Cardiac septum (tissue), 1 donor: ENCODE measurements around the gene NME9. TPM values are rescaled to one million over a fixed set of nuclear protein-coding genes. Genes with fewer than 3 reads are reported as not detected.

Experiments
- DNase-seq: peaks from one replicate; pipeline ENCODE4 v3.0.0-alpha.2; 2020; ENCODE audit warnings: low spot score
- intact Hi-C: fragments of 100-400 bp; cut with DNase I; formaldehyde crosslinking; loops from one replicate; pipeline ENCODE4 v1.14.0; 2022
- total RNA-seq: library from RNA; stranded (reverse); fragmentation: NEBNext Ultra II Directional; extraction: Animal tissue kit (Norgen Biotek cat#: 25700); gene quantifications from one replicate; pipeline ENCODE4 v1.2.1, GENCODE V29; 2021
- donor health status: DM: no; HTN: no; CAD: no.

NME9 gene
- total RNA-seq, 1 donor from 2014 or later, result not detected

DNA sequence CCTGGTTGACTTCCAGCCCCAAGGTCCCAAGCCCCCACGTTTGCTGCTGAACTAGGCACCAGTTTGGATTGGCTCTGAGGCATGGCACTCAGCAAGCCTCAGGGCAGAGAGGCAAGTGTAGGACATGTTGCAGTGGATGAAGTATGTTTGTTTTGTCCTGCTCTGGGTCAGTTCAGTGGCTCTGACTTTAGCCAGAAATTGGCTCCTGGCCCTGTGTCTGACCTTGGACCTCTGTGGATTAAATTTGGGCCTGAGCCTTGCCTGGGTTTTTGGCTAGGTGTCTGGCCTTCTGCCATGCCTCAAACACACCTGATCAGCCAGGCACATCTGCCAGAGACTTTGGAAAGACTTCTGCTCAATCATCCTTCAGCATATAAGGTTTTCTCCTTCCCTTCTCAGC lies 15.1 kb upstream of the NME9 start:
- intact Hi-C loops, result loop anchor here (5.0 kb wide), 2 partner anchors 53 to 248 kb away; partner anchors contain the start of gene CEP70
- DNase-seq, result no peak

DNA sequence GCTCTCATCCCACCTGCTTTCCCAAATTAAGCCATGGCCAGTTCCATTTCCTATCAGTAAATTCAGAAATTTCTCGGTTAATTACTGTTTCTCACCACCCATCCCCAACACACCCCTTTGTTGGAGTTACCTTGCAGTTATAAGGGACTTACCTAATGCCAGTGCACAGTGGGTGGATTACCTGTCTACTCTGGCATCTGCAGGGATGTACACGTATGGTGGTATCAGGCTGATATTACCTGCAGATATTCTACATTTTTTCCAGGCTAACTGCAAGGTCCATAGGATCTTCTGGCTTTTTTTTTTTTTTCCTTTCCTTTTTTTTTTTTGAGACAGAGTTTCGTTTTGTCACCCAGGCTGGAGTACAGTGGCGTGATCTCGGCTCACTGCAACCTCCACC lies 10.9 kb upstream of the NME9 start:
- intact Hi-C loops, result no loop called here
- no peak for DNase-seq

GRCh38 chr3:138338811-138339210 lies 9.2 kb upstream of the NME9 start:
- DNase-seq, result no peak
- intact Hi-C loops, result loop anchor here (10.0 kb wide), 2 partner anchors 154 to 576 kb away; partner anchors contain the start of gene ARMC8

GRCh38 chr3:138338244-138338643 lies 8.6 kb upstream of the NME9 start:
- intact Hi-C loops, result loop anchor here (10.0 kb wide), 2 partner anchors 153 to 577 kb away; partner anchors contain the start of gene ARMC8
- DNase-seq, result no peak

DNA sequence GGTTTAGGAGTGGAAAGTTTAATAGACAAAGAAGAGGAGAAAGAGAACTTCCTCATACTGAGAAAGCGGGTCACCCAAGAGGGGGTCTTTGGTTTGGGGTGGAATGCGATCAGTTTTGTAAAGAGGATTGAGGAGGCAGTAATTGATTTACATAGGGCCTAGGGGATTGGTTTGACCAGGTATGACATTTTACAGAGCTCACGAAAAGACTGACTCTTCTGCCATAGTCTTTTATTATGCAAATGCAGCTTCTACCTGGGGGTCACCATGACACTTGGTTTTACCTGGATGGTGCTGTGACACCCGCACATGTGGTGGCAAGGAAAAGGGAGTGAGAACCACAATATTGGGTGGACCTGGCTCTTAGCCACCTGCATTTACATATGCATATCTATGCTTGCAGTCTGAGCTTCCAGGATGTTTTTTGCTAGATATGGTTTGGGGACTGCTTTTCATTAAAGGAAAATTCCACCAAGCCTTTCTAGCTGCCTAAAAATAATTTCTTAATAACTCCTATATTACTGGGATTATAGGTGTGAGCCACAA lies 6.9 kb upstream of the NME9 start:
- no peak for DNase-seq

DNA sequence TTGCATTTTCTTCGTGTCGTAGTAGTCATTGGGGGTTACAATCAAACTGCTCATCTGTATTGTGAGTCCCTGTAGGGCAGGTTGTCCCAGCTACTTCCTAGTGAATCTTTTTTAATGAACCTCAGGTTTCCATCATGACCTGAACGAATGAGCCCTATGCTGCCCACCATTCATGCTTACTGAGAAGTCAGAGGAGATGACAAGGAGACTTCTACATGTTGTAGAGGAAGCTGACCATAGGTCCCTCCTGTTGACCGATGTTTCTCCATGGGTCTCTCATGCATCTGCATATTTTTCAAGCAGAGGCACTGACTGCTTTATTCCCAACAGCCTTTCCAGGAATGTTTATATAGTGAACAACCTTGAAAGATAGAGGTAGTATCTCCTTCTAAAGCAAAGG lies 5.0 kb upstream of the NME9 start:
- intact Hi-C loops, result loop anchor here (5.0 to 10.0 kb wide), 3 partner anchors 150 to 580 kb away; partner anchors contain the start of genes ARMC8 and CEP70

More for the DNA sequence above, 6.9 kb upstream of the NME9 start:
- intact Hi-C loops, result loop anchor here (10.0 kb wide), 2 partner anchors 152 to 578 kb away; partner anchors contain the start of gene ARMC8

DNA sequence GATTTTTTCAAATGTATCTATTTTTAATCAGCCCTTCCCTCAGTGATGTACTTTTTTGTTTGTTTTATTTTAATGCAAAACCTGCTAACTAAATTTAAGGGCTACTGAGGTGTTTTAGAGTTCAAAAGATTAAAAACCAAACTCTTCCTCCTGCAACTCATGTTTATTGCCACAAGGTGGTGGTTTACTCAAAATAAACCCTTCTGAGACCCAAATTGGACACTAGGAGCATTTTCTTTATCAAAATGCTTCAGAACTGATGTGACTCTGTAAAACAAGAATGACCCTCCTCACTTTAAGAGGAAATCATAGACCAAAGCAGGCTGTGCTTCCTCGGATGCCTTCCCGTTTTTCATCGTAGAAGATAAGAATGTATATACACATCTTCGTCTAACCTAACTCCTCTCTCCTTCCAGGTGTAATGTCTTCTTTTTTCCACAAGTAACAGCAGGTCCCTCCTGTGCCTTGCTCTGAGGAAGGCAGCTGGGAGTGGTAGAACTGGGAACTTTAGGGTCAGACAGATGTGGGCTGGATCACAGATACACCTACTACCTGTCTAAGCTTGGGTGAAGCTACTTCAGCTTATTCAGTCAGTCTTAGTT lies 2.9 kb upstream of the NME9 start:
- intact Hi-C loops, result loop anchor here (5.0 to 10.0 kb wide), 3 partner anchors 148 to 582 kb away; partner anchors contain the start of genes ARMC8 and CEP70
- no peak for DNase-seq

More for the DNA sequence above, 5.0 kb upstream of the NME9 start:
- DNase-seq, result no peak

GRCh38 chr3:138331143-138331894 lies 1.7 kb upstream of the NME9 start:
- DNase-seq, result no peak
- intact Hi-C loops, result loop anchor here (5.0 to 10.0 kb wide), 3 partner anchors 147 to 583 kb away; partner anchors contain the start of genes ARMC8 and CEP70

DNA sequence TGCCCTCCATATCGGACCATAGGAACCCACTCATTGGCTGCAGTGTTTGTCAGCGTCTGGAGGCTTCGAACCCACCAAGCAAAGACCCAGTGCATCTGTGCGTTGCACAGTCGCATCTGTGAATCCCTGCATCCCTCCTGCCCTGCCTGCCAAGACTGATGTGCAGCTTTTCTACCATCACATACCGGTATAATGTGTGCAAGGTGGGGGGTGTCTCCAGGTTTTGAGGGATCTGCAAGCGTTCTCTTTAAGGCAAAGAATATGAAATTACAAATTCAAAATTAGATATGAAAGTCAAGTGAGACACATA lies 288 bp upstream of the NME9 start:
- intact Hi-C loops, result loop anchor here (5.0 to 10.0 kb wide), 4 partner anchors 145 to 585 kb away; partner anchors contain the start of genes ARMC8 and CEP70
- no peak for DNase-seq

- DNase-seq, result no peak
- intact Hi-C loops, result loop anchor here (10.0 kb wide), 1 partner anchor 264 kb away; no protein-coding TSS in a partner anchor
Observed at GRCh38 chr3:138328341-138328740, 1.3 kb downstream of the NME9 start.

GRCh38 chr3:138327831-138328230 lies 1.8 kb downstream of the NME9 start:
- intact Hi-C loops, result loop anchor here (10.0 kb wide), 1 partner anchor 263 kb away; no protein-coding TSS in a partner anchor
- no peak for DNase-seq

- intact Hi-C loops, result loop anchor here (10.0 kb wide), 1 partner anchor 262 kb away; no protein-coding TSS in a partner anchor
- no peak for DNase-seq
Observed at GRCh38 chr3:138326866-138327595, 2.6 kb downstream of the NME9 start.

DNA sequence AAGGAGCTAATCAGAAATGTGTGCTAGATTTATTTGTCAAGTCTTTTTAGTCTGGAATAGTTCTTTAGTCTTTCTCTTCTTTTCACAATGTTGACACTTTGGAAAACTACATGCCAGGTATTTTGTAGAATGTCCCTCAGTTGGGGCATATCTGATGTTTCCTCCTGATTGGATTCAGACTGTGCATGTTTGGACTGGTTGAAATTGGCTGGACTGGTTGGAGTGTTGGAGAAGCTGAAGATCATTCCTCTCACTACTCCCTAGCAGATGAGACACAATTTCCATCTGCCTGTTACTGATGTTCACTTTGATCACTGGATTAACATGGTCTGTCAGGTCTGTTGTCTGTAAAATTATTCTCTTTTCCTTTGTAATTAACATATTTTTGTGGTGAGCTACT lies 3.7 kb downstream of the NME9 start:
- DNase-seq, result no peak
- intact Hi-C loops, result loop anchor here (10.0 kb wide), 1 partner anchor 261 kb away; no protein-coding TSS in a partner anchor

DNA sequence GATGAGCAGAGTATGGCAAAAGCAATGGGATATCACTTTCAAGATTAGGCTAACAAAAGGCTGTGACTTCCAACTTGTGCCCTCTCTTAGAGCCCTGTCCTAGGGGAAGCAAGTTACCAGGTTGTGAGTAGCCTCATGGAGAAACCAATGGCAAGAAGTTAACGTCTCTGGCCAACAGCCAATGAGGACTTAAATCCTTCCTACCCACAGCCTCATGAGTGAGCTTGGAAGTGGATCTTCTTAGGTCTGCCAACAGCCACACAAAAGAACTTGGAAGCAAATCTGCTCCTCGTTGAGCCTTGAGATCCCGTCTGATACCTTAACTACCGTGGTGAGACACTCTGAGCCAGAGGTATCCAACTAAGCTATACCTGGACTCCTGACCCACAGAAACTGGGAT lies 5.7 kb downstream of the NME9 start:
- intact Hi-C loops, result loop anchor here (10.0 kb wide), 1 partner anchor 259 kb away; no protein-coding TSS in a partner anchor
- no peak for DNase-seq

DNA sequence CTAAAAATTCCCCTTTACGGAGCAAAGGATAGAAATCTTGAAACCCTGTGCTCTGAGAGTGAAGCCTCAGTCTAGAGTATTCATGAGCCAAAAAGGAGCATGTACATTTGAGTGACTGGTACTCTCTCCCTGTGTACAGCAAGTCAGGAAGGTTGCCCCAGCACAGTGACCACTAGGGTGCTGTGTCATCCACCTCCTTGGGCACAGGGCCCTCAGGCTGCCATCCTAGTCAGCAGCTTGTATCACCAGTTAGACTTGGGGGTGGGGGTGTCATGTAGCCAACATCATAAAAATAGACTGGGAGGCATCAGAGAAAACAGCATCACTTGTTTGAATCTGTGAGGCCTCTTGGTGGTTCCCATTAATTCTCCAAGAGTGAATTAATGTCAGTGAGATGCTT lies 12.0 kb downstream of the NME9 start:
- DNase-seq, result no peak
- intact Hi-C loops, result no loop called here

- intact Hi-C loops, result no loop called here
- no peak for DNase-seq
Observed at GRCh38 chr3:138314751-138315150, 14.9 kb downstream of the NME9 start.

GRCh38 chr3:138310494-138310893 lies 19.2 kb downstream of the NME9 start:
- no peak for DNase-seq
- intact Hi-C loops, result no loop called here

GRCh38 chr3:138308783-138309182 lies 20.9 kb downstream of the NME9 start:
- intact Hi-C loops, result no loop called here
- no peak for DNase-seq

DNA sequence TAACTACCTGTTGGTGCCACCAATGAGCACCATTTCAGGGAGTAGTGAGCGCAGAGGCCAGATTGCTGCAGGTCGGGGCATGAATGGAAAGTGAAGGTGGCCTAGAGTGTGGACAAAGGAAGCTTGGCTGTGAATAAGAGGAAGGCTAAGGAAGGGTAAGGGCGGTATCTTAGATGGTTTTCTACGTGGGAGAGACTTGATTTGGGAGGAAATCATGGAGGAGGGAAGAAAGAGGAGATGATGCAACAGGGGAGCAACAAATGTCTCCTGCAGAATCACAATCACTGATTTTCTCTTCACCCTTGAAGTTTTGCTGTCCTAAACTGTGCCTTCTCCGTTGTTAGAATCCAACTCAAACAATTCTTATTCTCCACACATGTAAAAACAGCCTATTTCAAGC lies 21.8 kb downstream of the NME9 start:
- intact Hi-C loops, result no loop called here
- no peak for DNase-seq
